Panc1 (cell line): ENCODE data around the gene MAGI2. TPM values are rescaled to one million over a fixed set of nuclear protein-coding genes. Genes with fewer than 3 reads are reported as not detected.

Experiments
- ATAC-seq: fragments of 200-7000 bp; cut with Tn5 transposase; 2 replicates; pipeline ENCODE4 v1.9.1; 2020; ENCODE audit warnings: mild to moderate bottlenecking, moderate library complexity
- BruUV-seq: library from RNA; stranded (reverse); fragments of 400-500 nt; replicated peaks from 2 replicates; lab custom pipeline; 2021; lab: Mats Ljungman, UMichigan
- CTCF ChIA-PET: fragments of 300-600 bp; sonication (Branson Sonifier 250); formaldehyde crosslinking; loops from one replicate; lab custom pipeline; 2022; ENCODE audit warnings: antibody characterized with exemption; lab: Charles Lee
- POLR2A ChIA-PET: fragments of 300-600 bp; sonication (Branson Sonifier 250); formaldehyde crosslinking; loops from one replicate; lab custom pipeline; 2022; ENCODE audit warnings: antibody characterized with exemption; lab: Charles Lee
- DNase-seq: peaks from one replicate; pipeline ENCODE4 v3.0.0-alpha.2; 2010; ENCODE audit warnings: low read depth, low spot score
- H3K27ac ChIP-seq: 2 replicates; pipeline ENCODE4 v1.5.1; 2011; ENCODE audit warnings: mild to moderate bottlenecking, low read length, inconsistent platforms
- H3K27me3 ChIP-seq: fragments of 200-500 bp; sonication (Bioruptor generic); 2 replicates; pipeline ENCODE4 v1.6.0; 2014; ENCODE audit warnings: low read length, inconsistent platforms; ENCODE audit not compliant: control insufficient read depth, insufficient read depth
- H3K36me3 ChIP-seq: fragments of 200-500 bp; sonication (Bioruptor generic); 2 replicates; pipeline ENCODE4 v1.5.1; 2014; ENCODE audit warnings: inconsistent platforms, mild to moderate bottlenecking, low read length, moderate library complexity; ENCODE audit not compliant: control insufficient read depth, insufficient read depth
- H3K4me1 ChIP-seq: 2 replicates; pipeline ENCODE4 v1.5.1; 2011; ENCODE audit warnings: inconsistent platforms, mild to moderate bottlenecking, low read length, moderate library complexity; ENCODE audit not compliant: control insufficient read depth, insufficient read depth
- H3K4me3 ChIP-seq, 2 experiments: 2 replicates each; pipeline ENCODE4 v1.5.1; 2011 to 2012; ENCODE audit warnings: low read depth in 2 of 2, low read length in 2 of 2, mild to moderate bottlenecking in 2 of 2, inconsistent platforms in 1 of 2, moderate library complexity in 1 of 2
- H3K9me3 ChIP-seq: fragments of 200-500 bp; sonication (Bioruptor generic); 2 replicates; pipeline ENCODE4 v1.5.1; 2014; ENCODE audit warnings: low read depth, mild to moderate bottlenecking, inconsistent platforms, low read length, moderate library complexity; ENCODE audit not compliant: control insufficient read depth, insufficient read depth
- CTCF ChIP-seq: fragments of 450-650 bp; IDR thresholded peaks from 2 replicates; pipeline ENCODE4 v1.5.1; 2017; ENCODE audit warnings: mild to moderate bottlenecking
- POLR2AphosphoS5 ChIP-seq: IDR thresholded peaks from 2 replicates; pipeline ENCODE4 v1.6.1; 2012; ENCODE audit warnings: mild to moderate bottlenecking, low read depth, low read length, moderate library complexity
- REST ChIP-seq, 2 experiments: IDR thresholded peaks; 2 replicates each; pipeline ENCODE4 v1.6.1; 2011 to 2012; ENCODE audit warnings: low read depth in 2 of 2, control low read depth in 1 of 2, low read length in 1 of 2, mild to moderate bottlenecking in 1 of 2, moderate library complexity in 1 of 2; ENCODE audit not compliant: insufficient read depth in 1 of 2
- SIN3A ChIP-seq: IDR thresholded peaks from 2 replicates; pipeline ENCODE4 v1.6.1; 2012; ENCODE audit warnings: low read depth, mild to moderate bottlenecking, low read length, moderate library complexity, borderline replicate concordance; ENCODE audit not compliant: insufficient read depth
- TCF7L2 ChIP-seq: IDR thresholded peaks from 2 replicates; pipeline ENCODE4 v1.6.1; 2011; ENCODE audit warnings: mild to moderate bottlenecking, low read depth, low read length, inconsistent platforms
- in situ Hi-C: cut with HindIII; loops from 2 replicates; pipeline ENCODE4 v1.10.0; 2016; ENCODE audit warnings: low sequenced_read_pairs, low pct_unique_long_range_greater_than_20kb
- intact Hi-C: fragments of 100-400 bp; cut with micrococcal nuclease; formaldehyde crosslinking; loops from one replicate; pipeline ENCODE4 v1.10.0; 2022; ENCODE audit not compliant: unreplicated experiment
- total RNA-seq: library from RNA; stranded (reverse); gene quantifications from one replicate; pipeline ENCODE4 v1.2.1, GENCODE V29; 2021; ENCODE audit not compliant: unreplicated experiment

MAGI2 gene
- total RNA-seq, 1 experiment from 2014 or later: 5.4 TPM

- Histone ChIP-seq H3K27me3 (no peaks in the 10 kb centered on the region; the same call in 1 of the 2 replicates), H3K27ac (no peak overlapping the region), H3K36me3 (no peaks in the 10 kb centered on the region), H3K4me3 (no peak overlapping the region), H3K9me3 (no peaks in the 10 kb centered on the region), H3K4me1 (no peaks in the 10 kb centered on the region)
- no peak for DNase-seq
- no peak for ATAC-seq
- POLR2A ChIA-PET: no interaction called here
- intact Hi-C loops (no loop called here), in situ Hi-C loops (no loop called here)
- TF ChIP-seq TCF7L2: no peak
- BruUV-seq: no TSS peak
- CTCF ChIA-PET: no interaction called here
These were observed 1280.4 kb downstream of the MAGI2 start for GRCh38 chr7:78172933-78173591.

GRCh38 chr7:78172267-78172757 is 1281.2 kb downstream of the MAGI2 start:
- ATAC-seq (no peak), DNase-seq (no peak)
- in situ Hi-C loops: no loop called here
- ChIA-PET POLR2A (no interaction called here), CTCF (no interaction called here)
- intact Hi-C loops: no loop called here
- Histone ChIP-seq H3K4me3 (no peak overlapping the region), H3K9me3 (no peaks in the 10 kb centered on the region), H3K27me3 (no peaks in the 10 kb centered on the region; the same call in 1 of the 2 replicates), H3K4me1 (no peaks in the 10 kb centered on the region), H3K27ac (no peak overlapping the region), H3K36me3 (no peaks in the 10 kb centered on the region)
- no TSS peak for BruUV-seq
- TF ChIP-seq REST (IDR thresholded peaks at IDR 0.05; ENCODE audit: insufficient read depth in 1 of 2, low read depth in 2 of 2, low read length in 1 of 2) (no peak), TCF7L2 (no peak), CTCF (no peak), POLR2AphosphoS5 (no peak), SIN3A (no peak)

DNA sequence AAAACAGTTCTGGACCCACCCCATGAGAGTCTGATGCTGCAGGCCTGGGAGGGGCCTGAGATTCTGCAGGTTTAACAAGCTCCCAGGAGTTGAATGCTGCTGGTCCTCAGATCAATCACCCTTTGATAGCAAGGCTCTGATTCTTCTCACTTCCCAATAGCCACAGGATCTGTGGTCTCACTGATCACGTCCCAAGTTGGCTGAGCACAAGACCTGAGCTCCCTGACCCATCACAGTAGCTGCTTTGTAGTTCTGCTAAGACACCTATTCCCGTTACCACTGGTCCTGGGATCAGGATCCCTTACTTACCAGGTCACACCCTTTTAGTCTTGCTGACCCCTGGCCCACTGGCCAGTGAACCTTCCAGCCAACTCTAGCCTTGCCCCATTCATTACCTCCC is 1282.1 kb downstream of the MAGI2 start:
- Histone ChIP-seq H3K27ac (no peak overlapping the region), H3K36me3 (no peaks in the 10 kb centered on the region), H3K27me3 (no peaks in the 10 kb centered on the region; the same call in 1 of the 2 replicates), H3K4me1 (no peaks in the 10 kb centered on the region), H3K9me3 (no peaks in the 10 kb centered on the region), H3K4me3 (no peak overlapping the region)
- in situ Hi-C loops (no loop called here), intact Hi-C loops (no loop called here)
- ChIA-PET POLR2A (no interaction called here), CTCF (no interaction called here)
- no peak for DNase-seq
- no TSS peak for BruUV-seq
- ATAC-seq: no peak
- TF ChIP-seq SIN3A (no peak), POLR2AphosphoS5 (no peak), REST (IDR thresholded peaks at IDR 0.05; ENCODE audit: insufficient read depth in 1 of 2, low read depth in 2 of 2, low read length in 1 of 2) (no peak), TCF7L2 (no peak), CTCF (no peak)
